ENCODE results near the gene NRP2.

DNA sequence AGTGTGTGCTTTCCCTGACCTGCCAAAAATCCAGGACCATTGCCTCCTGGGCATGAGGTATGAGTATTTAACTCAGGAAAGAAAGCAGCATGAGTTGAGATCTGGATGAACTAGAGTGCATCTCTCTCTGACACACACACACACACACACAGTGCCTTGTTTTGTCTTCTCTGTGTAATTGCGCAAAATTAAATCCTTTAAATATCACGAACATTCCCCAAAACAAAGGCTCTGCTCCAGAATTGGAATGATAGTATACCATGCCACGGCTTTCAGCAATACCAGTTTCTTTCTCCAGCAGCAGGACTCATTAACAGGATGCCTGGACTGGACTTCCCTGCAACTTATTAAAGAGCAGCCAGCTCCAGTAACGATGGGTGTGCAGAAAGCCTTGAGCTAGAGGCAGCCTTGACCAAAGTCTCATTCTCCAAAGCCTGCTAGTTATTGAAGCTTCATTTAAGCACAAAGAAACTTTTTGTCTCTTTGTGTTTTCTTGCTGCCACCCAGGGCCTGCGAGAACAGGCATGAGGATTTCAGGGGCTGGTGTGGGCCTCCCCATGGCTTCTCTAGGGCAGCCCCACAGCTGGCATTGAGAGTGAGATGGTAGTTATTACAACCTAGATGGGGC is 101.7 kb downstream of the NRP2 start:
- no peak for TF ChIP-seq POLR2A (IDR thresholded peaks at IDR 0.05)
- TF ChIP-seq, protein P1, sequence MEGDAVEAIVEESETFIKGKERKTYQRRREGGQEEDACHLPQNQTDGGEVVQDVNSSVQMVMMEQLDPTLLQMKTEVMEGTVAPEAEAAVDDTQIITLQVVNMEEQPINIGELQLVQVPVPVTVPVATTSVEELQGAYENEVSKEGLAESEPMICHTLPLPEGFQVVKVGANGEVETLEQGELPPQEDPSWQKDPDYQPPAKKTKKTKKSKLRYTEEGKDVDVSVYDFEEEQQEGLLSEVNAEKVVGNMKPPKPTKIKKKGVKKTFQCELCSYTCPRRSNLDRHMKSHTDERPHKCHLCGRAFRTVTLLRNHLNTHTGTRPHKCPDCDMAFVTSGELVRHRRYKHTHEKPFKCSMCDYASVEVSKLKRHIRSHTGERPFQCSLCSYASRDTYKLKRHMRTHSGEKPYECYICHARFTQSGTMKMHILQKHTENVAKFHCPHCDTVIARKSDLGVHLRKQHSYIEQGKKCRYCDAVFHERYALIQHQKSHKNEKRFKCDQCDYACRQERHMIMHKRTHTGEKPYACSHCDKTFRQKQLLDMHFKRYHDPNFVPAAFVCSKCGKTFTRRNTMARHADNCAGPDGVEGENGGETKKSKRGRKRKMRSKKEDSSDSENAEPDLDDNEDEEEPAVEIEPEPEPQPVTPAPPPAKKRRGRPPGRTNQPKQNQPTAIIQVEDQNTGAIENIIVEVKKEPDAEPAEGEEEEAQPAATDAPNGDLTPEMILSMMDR (IDR thresholded peaks at IDR 0.05 in 4 of 5, conservative IDR thresholded peaks at IDR 0.05 in 1 of 5): no peak

All from gastrocnemius medialis (tissue), 4 donors.